ENCODE results near the gene DPCD.

The DPCD gene

GRCh38 chr10:101572126-101572525 lies 16.0 kb upstream of the DPCD start:
- no peak for DNase-seq (ENCODE audit: low read depth)
- no peak overlapping the region for H3K4me3 ChIP-seq (ENCODE audit: low read depth, low read length)
- TF ChIP-seq, protein P1, sequence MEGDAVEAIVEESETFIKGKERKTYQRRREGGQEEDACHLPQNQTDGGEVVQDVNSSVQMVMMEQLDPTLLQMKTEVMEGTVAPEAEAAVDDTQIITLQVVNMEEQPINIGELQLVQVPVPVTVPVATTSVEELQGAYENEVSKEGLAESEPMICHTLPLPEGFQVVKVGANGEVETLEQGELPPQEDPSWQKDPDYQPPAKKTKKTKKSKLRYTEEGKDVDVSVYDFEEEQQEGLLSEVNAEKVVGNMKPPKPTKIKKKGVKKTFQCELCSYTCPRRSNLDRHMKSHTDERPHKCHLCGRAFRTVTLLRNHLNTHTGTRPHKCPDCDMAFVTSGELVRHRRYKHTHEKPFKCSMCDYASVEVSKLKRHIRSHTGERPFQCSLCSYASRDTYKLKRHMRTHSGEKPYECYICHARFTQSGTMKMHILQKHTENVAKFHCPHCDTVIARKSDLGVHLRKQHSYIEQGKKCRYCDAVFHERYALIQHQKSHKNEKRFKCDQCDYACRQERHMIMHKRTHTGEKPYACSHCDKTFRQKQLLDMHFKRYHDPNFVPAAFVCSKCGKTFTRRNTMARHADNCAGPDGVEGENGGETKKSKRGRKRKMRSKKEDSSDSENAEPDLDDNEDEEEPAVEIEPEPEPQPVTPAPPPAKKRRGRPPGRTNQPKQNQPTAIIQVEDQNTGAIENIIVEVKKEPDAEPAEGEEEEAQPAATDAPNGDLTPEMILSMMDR (IDR thresholded peaks at IDR 0.05; ENCODE audit: low read depth, low read length, missing control alignments), result no peak

DNA sequence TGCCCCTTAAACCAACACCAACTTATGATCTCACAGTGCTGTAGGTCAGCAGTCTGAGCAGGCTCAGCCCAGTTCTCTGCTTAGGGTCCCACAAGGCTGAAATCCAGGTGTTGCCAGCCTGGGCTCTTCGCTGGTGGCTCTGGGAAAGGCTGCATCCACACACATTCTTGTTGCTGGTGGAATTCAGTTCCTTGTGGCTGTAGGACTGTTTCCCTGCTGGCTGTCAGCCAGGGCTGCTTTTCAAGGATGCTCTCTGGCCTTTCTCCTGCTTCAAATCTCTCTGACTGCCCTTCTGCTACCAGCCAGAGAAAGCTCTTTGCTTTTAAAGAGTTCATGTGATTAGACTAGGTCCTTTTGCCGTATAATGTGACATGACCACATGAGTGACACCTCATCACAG lies 15.3 kb upstream of the DPCD start:
- H3K4me3 ChIP-seq (ENCODE audit: low read depth, low read length), result no peak overlapping the region
- TF ChIP-seq, protein P1 (IDR thresholded peaks at IDR 0.05; ENCODE audit: low read depth, low read length, missing control alignments), result no peak
- no peak for DNase-seq (ENCODE audit: low read depth)

GRCh38 chr10:101573885-101574753 lies 14.0 kb upstream of the DPCD start:
- TF ChIP-seq, protein P1 (IDR thresholded peaks at IDR 0.05; ENCODE audit: low read depth, low read length, missing control alignments), result no peak
- DNase-seq (ENCODE audit: low read depth), result no peak
- no peak overlapping the region for H3K4me3 ChIP-seq (ENCODE audit: low read depth, low read length)

DNA sequence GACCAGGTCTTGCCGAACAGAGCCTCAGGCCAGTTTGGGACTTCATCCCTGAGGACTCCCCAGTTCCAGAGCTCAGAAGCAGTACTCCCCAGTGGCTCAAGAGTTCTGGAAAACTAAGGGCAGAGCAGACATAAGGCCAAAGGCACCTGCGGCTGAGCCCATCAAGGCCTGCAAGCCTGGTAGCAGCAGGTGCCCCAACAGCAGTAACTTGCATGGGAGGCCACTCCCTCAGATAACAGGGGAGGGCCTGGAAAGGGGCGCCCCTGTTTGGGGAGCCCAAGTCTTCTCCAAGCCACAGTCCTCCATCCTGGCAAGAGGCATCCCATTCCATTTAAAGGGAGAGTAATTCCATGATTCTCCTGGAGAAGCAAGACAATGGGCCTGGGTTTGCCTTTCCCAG lies 13.0 kb upstream of the DPCD start:
- no peak overlapping the region for H3K4me3 ChIP-seq (ENCODE audit: low read depth, low read length)
- TF ChIP-seq, protein P1 (IDR thresholded peaks at IDR 0.05; ENCODE audit: low read depth, low read length, missing control alignments), result no peak
- DNase-seq (ENCODE audit: low read depth), result no peak

DNA sequence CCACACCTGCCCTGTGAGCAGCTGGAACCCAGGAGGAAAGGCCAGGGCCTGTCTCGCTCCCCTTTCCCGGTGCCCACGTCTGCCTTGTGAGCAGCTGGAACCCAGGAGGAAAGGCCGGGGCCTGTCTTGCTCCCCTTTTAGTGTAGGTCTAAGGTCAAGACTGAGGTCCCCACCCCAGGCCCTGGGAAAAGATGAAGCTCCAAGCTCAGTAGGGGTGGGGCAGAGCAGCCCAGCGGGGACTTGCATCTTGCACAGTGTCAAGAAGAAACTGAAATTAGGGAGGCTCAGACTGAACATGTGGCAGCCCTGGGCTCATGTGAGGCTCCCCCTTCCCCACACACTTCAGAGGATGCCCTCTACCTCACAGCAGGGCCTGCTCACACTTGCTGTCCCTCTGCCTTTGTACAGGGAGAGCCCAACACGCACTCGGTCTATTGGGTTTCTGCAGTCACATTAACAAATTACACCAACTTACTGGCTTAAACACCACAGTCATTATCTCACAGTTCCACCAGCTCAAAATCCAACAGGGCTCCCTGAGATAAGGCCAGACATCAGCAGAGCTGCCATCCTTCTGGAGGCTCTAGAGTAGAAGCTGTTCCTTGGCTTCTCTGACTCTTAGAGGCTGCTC lies 12.4 kb upstream of the DPCD start:
- TF ChIP-seq, protein P1 (IDR thresholded peaks at IDR 0.05; ENCODE audit: low read depth, low read length, missing control alignments), result no peak
- no peak for DNase-seq (ENCODE audit: low read depth)
- no peak overlapping the region for H3K4me3 ChIP-seq (ENCODE audit: low read depth, low read length)

- TF ChIP-seq, protein P1 (IDR thresholded peaks at IDR 0.05; ENCODE audit: low read depth, low read length, missing control alignments), result no peak
- no peak for DNase-seq (ENCODE audit: low read depth)
Observed at GRCh38 chr10:101576211-101576863, 11.8 kb upstream of the DPCD start.

More at GRCh38 chr10:101576211-101576863, 11.8 kb upstream of the DPCD start:
- H3K4me3 ChIP-seq (ENCODE audit: low read depth, low read length), result no peak overlapping the region

All from GM12864 (cell line).